B cell (primary cell): Measurements from ENCODE around the gene PAX6. TPM values are rescaled to one million over a fixed set of nuclear protein-coding genes. Genes with fewer than 3 reads are reported as not detected.

Experiments
- ATAC-seq: fragments of 200-7000 bp; cut with Tn5 transposase; one replicate; pipeline ENCODE4 v1.10.0; 2021; ENCODE audit warnings: low read depth, mild to moderate bottlenecking, moderate number of reproducible peaks, moderate library complexity
- CTCF ChIA-PET: fragments of 350-600 bp; sonication (Branson Sonifier 250); formaldehyde crosslinking; loops from one replicate; lab custom pipeline; 2021; ENCODE audit warnings: antibody characterized with exemption, inconsistent platforms; lab: Charles Lee
- POLR2A ChIA-PET: fragments of 350-600 bp; sonication (Branson Sonifier 250); formaldehyde crosslinking; loops from one replicate; lab custom pipeline; 2021; ENCODE audit warnings: antibody characterized with exemption; lab: Charles Lee
- DNase-seq: peaks from one replicate; pipeline ENCODE4 v3.0.0; 2013
- H2AFZ ChIP-seq: 2 replicates; pipeline ENCODE4 v1.6.1; 2012; ENCODE audit warnings: mild to moderate bottlenecking, low read depth, low read length; ENCODE audit not compliant: insufficient read depth, poor library complexity, severe bottlenecking
- H3K27ac ChIP-seq, 2 donors: 1 replicate in 1 of 2; 2 replicates in 1 of 2; pipeline ENCODE4 v1.5.1; 2012 to 2013; ENCODE audit warnings: low read length in 2 of 2, mild to moderate bottlenecking in 2 of 2, moderate library complexity in 1 of 2
- H3K27me3 ChIP-seq, 4 experiments: fragments of 200-600 bp in 1 of 4; sonication (generic) in 1 of 4; replicated peaks in 1 of 4; 1 replicate in 2 of 4; 2 replicates in 2 of 4; pipeline versions ENCODE4 v1.6.1 to v1.7.0; 2013 to 2016; ENCODE audit warnings: low read length in 3 of 4, mild to moderate bottlenecking in 2 of 4, mixed read lengths in 1 of 4, moderate library complexity in 1 of 4; ENCODE audit not compliant: insufficient read depth in 4 of 4, control insufficient read depth in 3 of 4; ENCODE audit errors: control extremely low read depth in 1 of 4
- H3K36me3 ChIP-seq, 2 experiments: replicated peaks in 1 of 2; 1 replicate in 1 of 2; 2 replicates in 1 of 2; pipeline versions ENCODE4 v1.6.1 to v1.7.1; 2013; ENCODE audit warnings: low read length in 1 of 2; ENCODE audit not compliant: insufficient read depth in 2 of 2, control insufficient read depth in 1 of 2; ENCODE audit errors: control extremely low read depth in 1 of 2, extremely low read depth in 1 of 2
- H3K4me1 ChIP-seq, 2 donors: fragments of 200-600 bp in 1 of 2; sonication (generic) in 1 of 2; 1 replicate in 1 of 2; 2 replicates in 1 of 2; pipeline versions ENCODE4 v1.5.1 to v1.6.1; 2013 to 2017; ENCODE audit warnings: low read length in 2 of 2; ENCODE audit not compliant: control insufficient read depth in 2 of 2, insufficient read depth in 2 of 2
- H3K4me2 ChIP-seq: replicated peaks from 2 replicates; pipeline ENCODE3; 2012; ENCODE audit warnings: mild to moderate bottlenecking, low read depth, low read length; ENCODE audit not compliant: poor library complexity, severe bottlenecking
- H3K4me3 ChIP-seq, 5 experiments: fragments of 200-600 bp in 1 of 5; sonication (generic) in 1 of 5; 1 replicate in 3 of 5; 2 replicates in 2 of 5; pipeline versions ENCODE4 v1.5.1 to v1.7.0; 2011 to 2016; ENCODE audit warnings: low read length in 4 of 5, mild to moderate bottlenecking in 4 of 5, low read depth in 2 of 5, control low read depth in 1 of 5, moderate library complexity in 1 of 5; ENCODE audit not compliant: insufficient read depth in 1 of 5; ENCODE audit errors: control extremely low read depth in 1 of 5, extremely low read depth in 1 of 5
- H3K79me2 ChIP-seq: fragments of 200-600 bp; sonication (generic); one replicate; pipeline ENCODE4 v1.6.0; 2016; ENCODE audit warnings: low read length; ENCODE audit not compliant: control insufficient read depth, insufficient read depth
- H3K9ac ChIP-seq: fragments of 200-600 bp; sonication (generic); 2 replicates; pipeline ENCODE4 v1.6.1; 2017; ENCODE audit warnings: mild to moderate bottlenecking, low read length, moderate library complexity
- H3K9me3 ChIP-seq, 3 donors: one replicate each; pipeline versions ENCODE4 v1.6.1 to v1.7.1; 2013; ENCODE audit warnings: low read length in 2 of 3; ENCODE audit not compliant: control insufficient read depth in 2 of 3, insufficient read depth in 1 of 3; ENCODE audit errors: control extremely low read depth in 1 of 3
- H4K20me1 ChIP-seq: 2 replicates; pipeline ENCODE4 v1.6.0; 2012; ENCODE audit warnings: mild to moderate bottlenecking, low read length; ENCODE audit not compliant: insufficient read depth, control insufficient read depth, poor library complexity, severe bottlenecking
- H3K27ac Mint-ChIP-seq: one replicate; pipeline ENCODE4 v1.8.0; 2021; ENCODE audit warnings: mixed read lengths
- H3K27me3 Mint-ChIP-seq: one replicate; pipeline ENCODE4 v1.8.0; 2021; ENCODE audit warnings: mixed read lengths
- H3K4me1 Mint-ChIP-seq: one replicate; pipeline ENCODE4 v1.8.0; 2021; ENCODE audit warnings: mixed read lengths
- H3K4me3 Mint-ChIP-seq: one replicate; pipeline ENCODE4 v1.8.0; 2021; ENCODE audit warnings: mixed read lengths
- H3K9me3 Mint-ChIP-seq: one replicate; pipeline ENCODE4 v1.8.0; 2022; ENCODE audit warnings: mixed read lengths; ENCODE audit not compliant: insufficient read depth
- CTCF ChIP-seq: fragments of 200-600 bp; IDR thresholded peaks from one replicate; pipeline ENCODE4 v1.8.0; 2022; ENCODE audit warnings: antibody characterized with exemption, mild to moderate bottlenecking
- EZH2 ChIP-seq: IDR thresholded peaks from 2 replicates; pipeline ENCODE4 v1.6.1; 2012; ENCODE audit warnings: borderline replicate concordance, low read depth, mild to moderate bottlenecking, moderate library complexity, low read length; ENCODE audit not compliant: insufficient read depth, poor library complexity, severe bottlenecking
- WGBS: methylation state at CpG from one replicate; pipeline ENCODE4 v1.1.5; 2013; ENCODE audit warnings: missing lambda C conversion rate; ENCODE audit not compliant: insufficient coverage; 5-methylcytosine and 5-hydroxymethylcytosine counted together
- intact Hi-C: fragments of 100-400 bp; cut with micrococcal nuclease; formaldehyde crosslinking; loops from one replicate; pipeline ENCODE4 v1.10.0; 2022
- polyA plus RNA-seq: library from polyadenylated mRNA; depleted of rRNA; stranded (reverse); fragments of >200 nt; gene quantifications from 2 replicates; pipeline ENCODE4 v1.2.3, GENCODE V29; 2012
- total RNA-seq, 2 donors: library from RNA; stranded (reverse); fragments of 120-200 nt in 1 of 2; gene quantifications; 1 replicate in 1 of 2; 2 replicates in 1 of 2; pipeline versions ENCODE4 v1.2.3 to v1.2.4, GENCODE V29; 2013 to 2022

The PAX6 gene
- total and polyA plus RNA-seq, 2 donors (not counting 1 experiment from before 2014, with no cell fraction given), result not detected

GRCh38 chr11:31806928-31807798 lies 4.0 kb downstream of the PAX6 start:
- 19% methylated on average over 11 of the region's 13 CpGs for WGBS
- Mint-ChIP-seq H3K4me1 (peaks cover 37% of the 10 kb centered on the region), H3K27me3 (peaks cover 75% of the 10 kb centered on the region), H3K9me3 (peaks cover 3% of the 10 kb centered on the region), H3K4me3 (no peak overlapping the region), H3K27ac (no peak overlapping the region)
- ATAC-seq (no peak), DNase-seq (peak; percentile 3)
- ChIA-PET POLR2A (no interaction called here), CTCF (no interaction called here)
- peaks cover 2 to 96% (median 83%) of the 10 kb centered on the region in 4 experiments for H3K27me3 ChIP-seq
- no peaks in the 10 kb centered on the region for H3K79me2 ChIP-seq
- H3K9me3 ChIP-seq, result peaks cover 5 to 75% (median 10%) of the 10 kb centered on the region in 3 donors
- intact Hi-C loops, result no loop called here
- no peaks in the 10 kb centered on the region for H4K20me1 ChIP-seq
- H2AFZ ChIP-seq, result no peak overlapping the region
- TF ChIP-seq CTCF, result no peak
- H3K36me3 ChIP-seq, result no peaks in the 10 kb centered on the region
- H3K4me2 ChIP-seq, result no peak overlapping the region
- H3K9ac ChIP-seq, result no peak overlapping the region
- H3K4me3 ChIP-seq, result no peak overlapping the region
- H3K27ac ChIP-seq, result no peak overlapping the region
- H3K4me1 ChIP-seq, result peaks cover 45 to 74% of the 10 kb centered on the region in 2 donors

GRCh38 chr11:31806186-31806927 lies 4.8 kb downstream of the PAX6 start:
- Histone ChIP-seq H3K9ac (no peak overlapping the region), H3K27me3 (peaks cover 2 to 95% (median 85%) of the 10 kb centered on the region in 4 experiments), H4K20me1 (no peaks in the 10 kb centered on the region), H2AFZ (no peak overlapping the region), H3K36me3 (no peaks in the 10 kb centered on the region), H3K27ac (no peak overlapping the region), H3K4me1 (peaks cover 37 to 68% of the 10 kb centered on the region in 2 donors), H3K79me2 (no peaks in the 10 kb centered on the region), H3K4me2 (no peak overlapping the region), H3K4me3 (no peak overlapping the region), H3K9me3 (peaks cover 5 to 67% (median 10%) of the 10 kb centered on the region in 3 donors)
- Mint-ChIP-seq H3K27ac (no peak overlapping the region), H3K4me1 (peaks cover 31% of the 10 kb centered on the region), H3K27me3 (peaks cover 75% of the 10 kb centered on the region), H3K9me3 (peaks cover 3% of the 10 kb centered on the region), H3K4me3 (no peak overlapping the region)
- POLR2A ChIA-PET, result no interaction called here
- WGBS, result 13% methylated on average over 30 of the region's 36 CpGs
- peak; percentile 5 for DNase-seq
- no peak for ATAC-seq
- TF ChIP-seq EZH2 (no peak), CTCF (no peak)
- intact Hi-C loops, result no loop called here
- CTCF ChIA-PET, result no interaction called here
